Gastrocnemius medialis (tissue), 4 donors: Measurements from ENCODE around the gene MIPEP. TPM values are rescaled to one million over a fixed set of nuclear protein-coding genes. Genes with fewer than 3 reads are reported as not detected.

Source experiments
- ATAC-seq, 2 donors: fragments of 150-250 bp; one replicate each; pipeline ENCODE4 v1.9.1; 2016
- DNase-seq, 2 donors: peaks; one replicate each; pipeline ENCODE4 v3.0.0-alpha.2; 2019
- H3K27ac ChIP-seq, 4 donors: fragments of 200-600 bp; sonication (generic); 1 replicate in 1 of 4; 2 replicates in 3 of 4; pipeline ENCODE4 v1.5.1; 2016 to 2018; ENCODE audit warnings: mild to moderate bottlenecking in 2 of 4, moderate library complexity in 1 of 4
- H3K27me3 ChIP-seq, 3 donors: fragments of 200-600 bp; sonication (generic) in 2 of 3; 1 replicate in 1 of 3; 2 replicates in 2 of 3; pipeline versions ENCODE4 v1.5.1 to v1.6.0; 2016 to 2019; ENCODE audit warnings: mild to moderate bottlenecking in 1 of 3, moderate library complexity in 1 of 3
- H3K36me3 ChIP-seq, 2 donors: fragments of 200-600 bp; sonication (generic) in 1 of 2; one replicate each; pipeline ENCODE4 v1.5.1; 2017 to 2018
- H3K4me1 ChIP-seq, 2 donors: fragments of 200-600 bp; sonication (generic) in 1 of 2; one replicate each; pipeline ENCODE4 v1.5.1; 2016 to 2017; ENCODE audit warnings: mild to moderate bottlenecking in 2 of 2
- H3K4me3 ChIP-seq, 4 donors: fragments of 200-600 bp; sonication (generic) in 3 of 4; 1 replicate in 1 of 4; 2 replicates in 3 of 4; pipeline ENCODE4 v1.5.1; 2016 to 2019; ENCODE audit warnings: mild to moderate bottlenecking in 2 of 4
- H3K9me3 ChIP-seq, 3 donors: fragments of 200-600 bp; sonication (generic) in 2 of 3; 1 replicate in 1 of 3; 2 replicates in 2 of 3; pipeline ENCODE4 v1.5.1; 2016 to 2019
- POLR2A ChIP-seq, 2 donors: fragments of 450-650 bp; IDR thresholded peaks; one replicate each; pipeline ENCODE4 v1.6.1; 2017; ENCODE audit warnings: antibody characterized with exemption in 2 of 2, mild to moderate bottlenecking in 2 of 2, moderate library complexity in 2 of 2
- in situ Hi-C, 4 donors: fragments of 200-750 bp; cut with MboI; loops; one replicate each; pipeline versions ENCODE4 v1.15.0 to v1.8.0; 2017; ENCODE audit warnings: low sequenced_read_pairs in 4 of 4
- intact Hi-C: fragments of 100-400 bp; cut with DNase I; formaldehyde crosslinking; loops from one replicate; pipeline ENCODE4 v1.15.1; 2023; ENCODE audit warnings: low total_unique reads
- total RNA-seq, 4 donors: library from RNA; depleted of rRNA; stranded (reverse); fragments of >200 nt; gene quantifications; one replicate each; pipeline versions ENCODE4 v1.1.0 to v1.2.3, GENCODE V29; 2016
- TF ChIP-seq, protein P1 (sequence below), 5 experiments: fragments of 450-650 bp in 3 of 5; fragments of 200-600 bp in 2 of 5; sonication (generic) in 2 of 5; IDR thresholded peaks in 4 of 5; conservative IDR thresholded peaks in 1 of 5; 1 replicate in 4 of 5; 2 replicates in 1 of 5; pipeline ENCODE4 v1.5.1; 2016 to 2019; ENCODE audit warnings: antibody characterized with exemption in 5 of 5, mild to moderate bottlenecking in 3 of 5, moderate library complexity in 3 of 5

The MIPEP gene
- total RNA-seq, 4 donors from 2014 or later = 9.2 to 23.1 (median 14.0) TPM

DNA sequence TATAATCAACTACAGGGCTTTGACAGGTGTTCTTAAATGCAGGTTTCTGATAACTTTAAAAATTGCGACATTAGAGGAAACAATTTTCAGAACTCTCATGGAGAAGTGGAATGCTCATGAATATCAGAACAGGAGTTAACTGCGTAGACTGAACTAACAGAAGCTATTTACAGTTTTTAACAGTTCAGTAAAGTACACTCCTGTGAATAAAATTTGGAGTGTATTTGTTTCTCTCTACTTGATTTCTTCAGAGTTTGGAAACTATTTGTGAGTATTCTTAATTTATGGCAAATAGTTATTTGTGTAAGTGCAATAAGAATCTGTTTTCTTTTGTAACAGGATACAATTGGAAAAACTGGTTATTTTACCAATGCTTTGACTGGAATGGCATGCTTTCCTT lies 204.6 kb downstream of the MIPEP start:
- no peaks in the 10 kb centered on the region for H3K4me1 ChIP-seq
- in situ Hi-C loops (no loop called here), intact Hi-C loops (no loop called here)
- no peak for TF ChIP-seq POLR2A (IDR thresholded peaks at IDR 0.05)
- TF ChIP-seq, protein P1, sequence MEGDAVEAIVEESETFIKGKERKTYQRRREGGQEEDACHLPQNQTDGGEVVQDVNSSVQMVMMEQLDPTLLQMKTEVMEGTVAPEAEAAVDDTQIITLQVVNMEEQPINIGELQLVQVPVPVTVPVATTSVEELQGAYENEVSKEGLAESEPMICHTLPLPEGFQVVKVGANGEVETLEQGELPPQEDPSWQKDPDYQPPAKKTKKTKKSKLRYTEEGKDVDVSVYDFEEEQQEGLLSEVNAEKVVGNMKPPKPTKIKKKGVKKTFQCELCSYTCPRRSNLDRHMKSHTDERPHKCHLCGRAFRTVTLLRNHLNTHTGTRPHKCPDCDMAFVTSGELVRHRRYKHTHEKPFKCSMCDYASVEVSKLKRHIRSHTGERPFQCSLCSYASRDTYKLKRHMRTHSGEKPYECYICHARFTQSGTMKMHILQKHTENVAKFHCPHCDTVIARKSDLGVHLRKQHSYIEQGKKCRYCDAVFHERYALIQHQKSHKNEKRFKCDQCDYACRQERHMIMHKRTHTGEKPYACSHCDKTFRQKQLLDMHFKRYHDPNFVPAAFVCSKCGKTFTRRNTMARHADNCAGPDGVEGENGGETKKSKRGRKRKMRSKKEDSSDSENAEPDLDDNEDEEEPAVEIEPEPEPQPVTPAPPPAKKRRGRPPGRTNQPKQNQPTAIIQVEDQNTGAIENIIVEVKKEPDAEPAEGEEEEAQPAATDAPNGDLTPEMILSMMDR (IDR thresholded peaks at IDR 0.05 in 4 of 5, conservative IDR thresholded peaks at IDR 0.05 in 1 of 5) = no peak
- no peaks in the 10 kb centered on the region for H3K9me3 ChIP-seq
- no peaks in the 10 kb centered on the region for H3K27me3 ChIP-seq
- no peak overlapping the region for H3K27ac ChIP-seq
- DNase-seq (no peak), ATAC-seq (no peak)
- no peaks in the 10 kb centered on the region for H3K36me3 ChIP-seq
- no peak overlapping the region for H3K4me3 ChIP-seq

DNA sequence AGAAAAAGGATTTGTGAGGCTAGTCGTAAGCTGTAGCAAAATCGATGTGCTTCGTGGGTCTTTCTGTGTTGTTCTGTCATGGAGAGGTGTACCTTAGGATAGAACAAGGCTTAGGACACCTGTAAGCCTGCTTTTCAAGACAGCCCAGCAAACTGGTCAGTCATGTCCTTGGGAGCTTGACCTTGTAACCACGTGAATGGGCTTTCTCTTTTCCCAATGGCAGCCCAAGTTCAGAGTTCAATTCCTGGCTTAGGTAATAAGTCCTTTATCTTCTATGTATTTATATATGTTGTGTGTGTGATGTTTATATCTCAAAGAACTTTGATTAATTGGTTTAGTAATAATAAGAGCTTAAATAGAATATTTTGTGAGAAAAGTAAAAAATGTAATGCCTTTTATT lies 206.1 kb downstream of the MIPEP start:
- no peak overlapping the region for H3K27ac ChIP-seq
- H3K4me1 ChIP-seq = no peaks in the 10 kb centered on the region
- intact Hi-C loops = no loop called here
- no peaks in the 10 kb centered on the region for H3K27me3 ChIP-seq
- no peak for DNase-seq
- H3K9me3 ChIP-seq = no peaks in the 10 kb centered on the region
- H3K4me3 ChIP-seq = no peak overlapping the region
- in situ Hi-C loops = no loop called here
- H3K36me3 ChIP-seq = no peaks in the 10 kb centered on the region
- TF ChIP-seq POLR2A (IDR thresholded peaks at IDR 0.05) = no peak
- TF ChIP-seq, protein P1 (IDR thresholded peaks at IDR 0.05 in 4 of 5, conservative IDR thresholded peaks at IDR 0.05 in 1 of 5) = no peak
- no peak for ATAC-seq

GRCh38 chr13:23680845-23681669 lies 208.1 kb downstream of the MIPEP start:
- H3K27ac ChIP-seq = no peak overlapping the region
- H3K36me3 ChIP-seq = no peaks in the 10 kb centered on the region
- no peak for TF ChIP-seq POLR2A (IDR thresholded peaks at IDR 0.05)
- TF ChIP-seq, protein P1 (IDR thresholded peaks at IDR 0.05 in 4 of 5, conservative IDR thresholded peaks at IDR 0.05 in 1 of 5) = no peak
- no peak overlapping the region for H3K4me3 ChIP-seq
- no peaks in the 10 kb centered on the region for H3K27me3 ChIP-seq
- intact Hi-C loops = no loop called here
- H3K9me3 ChIP-seq = no peaks in the 10 kb centered on the region
- in situ Hi-C loops = no loop called here
- DNase-seq (no peak), ATAC-seq (no peak)
- H3K4me1 ChIP-seq = no peaks in the 10 kb centered on the region

Other genes with a start within 250 kb of the MIPEP start
- 1 to 10 TPM in 1 of 4 donors, under 1 TPM in 2, not detected in 1; 0.27 to 1.1 (median 0.58) TPM for gene C1QTNF9B, start 8.1 kb upstream of the MIPEP start, total RNA-seq